Neutrophil (primary cell): ENCODE data around the gene STAG1.

Experiments used
- H3K27ac ChIP-seq: fragments of 200-600 bp; sonication (generic); 2 replicates; pipeline ENCODE4 v1.5.1; 2016; ENCODE audit warnings: mild to moderate bottlenecking, moderate library complexity
- H3K27me3 ChIP-seq: fragments of 200-600 bp; sonication (generic); 2 replicates; pipeline ENCODE4 v1.6.0; 2016; ENCODE audit warnings: mild to moderate bottlenecking
- H3K36me3 ChIP-seq: fragments of 200-600 bp; sonication (generic); 2 replicates; pipeline ENCODE4 v1.5.1; 2017
- H3K4me1 ChIP-seq, 2 experiments: fragments of 200-600 bp in 1 of 2; sonication (generic) in 1 of 2; 1 replicate in 1 of 2; 2 replicates in 1 of 2; pipeline versions ENCODE4 v1.5.1 to v1.6.1; 2013 to 2016; ENCODE audit warnings: low read depth in 1 of 2, low read length in 1 of 2, mild to moderate bottlenecking in 1 of 2, moderate library complexity in 1 of 2; ENCODE audit not compliant: control insufficient read depth in 1 of 2, insufficient read depth in 1 of 2
- H3K4me3 ChIP-seq, 2 experiments: fragments of 200-600 bp in 1 of 2; sonication (generic) in 1 of 2; 1 replicate in 1 of 2; 2 replicates in 1 of 2; pipeline ENCODE4 v1.5.1; 2013 to 2016; ENCODE audit warnings: low read depth in 1 of 2, low read length in 1 of 2, mild to moderate bottlenecking in 1 of 2, moderate library complexity in 1 of 2
- H3K9me3 ChIP-seq: fragments of 200-600 bp; sonication (generic); 2 replicates; pipeline ENCODE4 v1.5.1; 2016
- TF ChIP-seq, protein P1 (sequence below): fragments of 200-600 bp; sonication (generic); IDR thresholded peaks from 2 replicates; pipeline ENCODE4 v1.5.1; 2016; ENCODE audit warnings: antibody characterized with exemption

The STAG1 gene

DNA sequence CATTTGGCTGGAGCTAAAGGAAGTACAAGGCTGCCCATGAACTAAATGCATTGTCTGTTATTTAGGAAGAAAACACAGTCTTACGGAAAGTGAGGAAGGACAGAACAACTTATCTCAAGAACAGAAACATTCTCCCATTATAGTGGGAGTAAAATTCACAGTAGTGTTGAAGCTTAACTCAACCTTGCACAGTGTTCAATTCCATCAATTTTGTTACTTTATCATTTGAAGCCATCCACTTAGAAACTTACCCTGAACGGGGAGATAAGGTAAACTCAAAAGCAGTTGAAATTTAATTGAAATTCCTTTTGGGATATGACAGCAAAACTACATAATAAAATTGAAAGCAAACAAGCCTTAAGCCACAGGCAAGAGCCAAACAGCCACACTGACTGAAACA, 315.1 kb downstream of the STAG1 start:
- TF ChIP-seq, protein P1, sequence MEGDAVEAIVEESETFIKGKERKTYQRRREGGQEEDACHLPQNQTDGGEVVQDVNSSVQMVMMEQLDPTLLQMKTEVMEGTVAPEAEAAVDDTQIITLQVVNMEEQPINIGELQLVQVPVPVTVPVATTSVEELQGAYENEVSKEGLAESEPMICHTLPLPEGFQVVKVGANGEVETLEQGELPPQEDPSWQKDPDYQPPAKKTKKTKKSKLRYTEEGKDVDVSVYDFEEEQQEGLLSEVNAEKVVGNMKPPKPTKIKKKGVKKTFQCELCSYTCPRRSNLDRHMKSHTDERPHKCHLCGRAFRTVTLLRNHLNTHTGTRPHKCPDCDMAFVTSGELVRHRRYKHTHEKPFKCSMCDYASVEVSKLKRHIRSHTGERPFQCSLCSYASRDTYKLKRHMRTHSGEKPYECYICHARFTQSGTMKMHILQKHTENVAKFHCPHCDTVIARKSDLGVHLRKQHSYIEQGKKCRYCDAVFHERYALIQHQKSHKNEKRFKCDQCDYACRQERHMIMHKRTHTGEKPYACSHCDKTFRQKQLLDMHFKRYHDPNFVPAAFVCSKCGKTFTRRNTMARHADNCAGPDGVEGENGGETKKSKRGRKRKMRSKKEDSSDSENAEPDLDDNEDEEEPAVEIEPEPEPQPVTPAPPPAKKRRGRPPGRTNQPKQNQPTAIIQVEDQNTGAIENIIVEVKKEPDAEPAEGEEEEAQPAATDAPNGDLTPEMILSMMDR: no peak
- H3K27ac ChIP-seq: no peak overlapping the region
- no peak overlapping the region for H3K4me3 ChIP-seq
- H3K4me1 ChIP-seq: no peaks in the 10 kb centered on the region
- no peaks in the 10 kb centered on the region for H3K27me3 ChIP-seq
- H3K36me3 ChIP-seq: peaks cover 15% of the 10 kb centered on the region
- H3K9me3 ChIP-seq: no peaks in the 10 kb centered on the region

DNA sequence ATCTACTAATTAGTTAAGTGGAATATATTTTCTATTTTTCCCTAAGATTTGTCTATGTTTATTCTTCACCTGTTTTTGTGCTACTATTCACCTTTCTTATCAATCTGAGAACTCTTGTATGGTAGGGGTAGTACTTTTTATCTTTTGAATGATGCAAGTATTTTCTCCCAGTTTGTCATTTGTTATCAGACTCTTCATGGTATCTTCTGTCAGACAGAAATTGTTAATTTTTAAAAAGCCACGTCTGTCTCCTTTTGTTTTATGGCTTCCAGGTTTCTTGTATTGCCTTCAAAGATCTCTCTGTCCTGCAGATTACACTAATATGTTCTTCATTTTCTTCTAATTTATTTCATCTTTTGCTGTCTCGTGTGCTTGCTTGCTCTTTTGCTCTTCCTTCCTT, 317.7 kb downstream of the STAG1 start:
- Histone ChIP-seq H3K9me3 (no peaks in the 10 kb centered on the region), H3K36me3 (no peaks in the 10 kb centered on the region), H3K4me3 (no peak overlapping the region), H3K4me1 (no peaks in the 10 kb centered on the region), H3K27ac (no peak overlapping the region), H3K27me3 (no peaks in the 10 kb centered on the region)
- TF ChIP-seq, protein P1: no peak

DNA sequence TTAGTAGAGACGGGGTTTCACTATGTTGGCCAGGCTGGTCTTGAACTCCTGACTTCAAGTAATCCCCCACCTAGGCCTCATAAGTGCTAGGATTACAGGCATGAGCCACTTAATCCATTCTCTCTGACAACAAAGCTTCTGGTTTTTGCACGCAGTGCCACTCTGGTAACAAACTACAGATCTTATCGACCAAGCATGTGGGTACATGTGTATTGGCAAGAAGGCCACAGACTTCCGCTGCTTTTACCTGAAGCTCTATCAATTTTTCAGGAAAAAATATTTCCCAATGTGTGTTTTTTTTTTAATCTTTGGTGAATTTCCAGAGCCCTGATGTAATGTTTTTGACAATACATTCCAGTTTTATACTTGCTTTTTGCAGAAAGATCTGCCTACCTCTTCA, 319.5 kb downstream of the STAG1 start:
- Histone ChIP-seq H3K36me3 (no peaks in the 10 kb centered on the region), H3K27ac (no peak overlapping the region), H3K27me3 (no peaks in the 10 kb centered on the region), H3K9me3 (no peaks in the 10 kb centered on the region), H3K4me3 (no peak overlapping the region), H3K4me1 (no peaks in the 10 kb centered on the region)
- TF ChIP-seq, protein P1: no peak

DNA sequence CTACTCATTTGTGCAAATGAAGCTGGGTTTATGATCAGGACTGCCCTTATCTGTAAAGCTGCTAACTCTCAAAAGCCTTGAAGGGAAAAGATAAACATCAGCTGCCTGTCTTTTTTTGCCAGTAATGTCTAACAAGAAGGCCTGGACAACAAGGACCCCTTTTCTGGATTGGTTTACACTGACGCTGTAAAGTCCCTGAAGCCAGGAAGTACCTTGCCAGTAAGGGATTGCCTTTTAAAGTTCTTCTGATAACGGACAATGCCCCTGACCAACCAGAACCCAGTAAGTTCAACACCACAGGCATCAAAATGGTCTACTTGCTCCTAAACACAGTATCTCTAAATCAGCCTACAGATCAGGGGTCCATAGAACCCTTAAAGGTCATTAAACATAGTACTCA, 324.0 kb downstream of the STAG1 start:
- no peak overlapping the region for H3K27ac ChIP-seq
- H3K4me1 ChIP-seq: no peaks in the 10 kb centered on the region
- H3K9me3 ChIP-seq: no peaks in the 10 kb centered on the region
- no peaks in the 10 kb centered on the region for H3K27me3 ChIP-seq
- TF ChIP-seq, protein P1: no peak
- H3K4me3 ChIP-seq: no peak overlapping the region
- H3K36me3 ChIP-seq: no peaks in the 10 kb centered on the region

DNA sequence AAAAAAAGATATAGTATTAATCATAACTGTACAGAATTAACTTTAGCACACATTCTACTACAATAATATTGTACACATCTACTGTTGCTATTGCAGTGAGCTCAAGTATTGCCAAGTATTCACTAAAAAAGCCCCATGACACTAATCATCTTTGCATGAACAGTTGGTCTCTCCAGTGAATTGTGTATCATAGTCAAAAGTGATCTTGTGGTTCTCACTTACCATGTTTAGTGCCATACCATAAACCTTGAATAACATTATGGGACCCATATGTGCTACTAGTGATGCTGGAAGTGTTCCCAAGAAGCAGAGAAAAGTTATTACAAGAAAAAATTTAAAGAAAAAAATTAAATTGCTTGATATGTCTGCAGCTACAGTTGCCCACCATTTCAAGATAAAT, 324.9 kb downstream of the STAG1 start:
- no peak overlapping the region for H3K27ac ChIP-seq
- no peak overlapping the region for H3K4me3 ChIP-seq
- TF ChIP-seq, protein P1: no peak
- peaks cover 2% of the 10 kb centered on the region for H3K36me3 ChIP-seq
- H3K4me1 ChIP-seq: no peaks in the 10 kb centered on the region
- H3K9me3 ChIP-seq: no peaks in the 10 kb centered on the region
- no peaks in the 10 kb centered on the region for H3K27me3 ChIP-seq

DNA sequence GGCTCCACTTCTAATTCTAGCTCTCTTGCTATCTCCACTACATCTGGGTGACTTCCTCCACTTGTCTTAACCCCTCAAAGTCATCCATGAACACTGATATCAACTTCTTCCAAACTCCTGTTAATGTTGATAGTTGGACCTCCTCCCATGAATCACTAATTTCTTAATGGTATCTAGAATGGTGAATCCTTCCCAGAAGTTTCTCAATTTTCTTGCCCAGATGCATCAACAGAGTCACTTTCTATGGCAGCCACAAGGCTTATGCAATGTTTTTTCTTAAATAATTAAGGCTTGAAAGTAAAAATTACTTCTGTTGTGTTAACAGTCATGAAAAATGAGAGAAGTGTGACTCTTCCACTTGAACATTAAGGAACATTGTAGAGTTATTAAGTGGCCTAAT, 337.7 kb downstream of the STAG1 start:
- Histone ChIP-seq H3K36me3 (peaks cover 12% of the 10 kb centered on the region), H3K4me3 (no peak overlapping the region), H3K27ac (no peak overlapping the region), H3K4me1 (no peaks in the 10 kb centered on the region), H3K9me3 (no peaks in the 10 kb centered on the region), H3K27me3 (no peaks in the 10 kb centered on the region)
- TF ChIP-seq, protein P1: no peak
